KMS-11 (cell line): ENCODE results near the gene GPC1.

Experiments
- H2AFZ ChIP-seq: fragments of 200-600 bp; sonication (generic); 2 replicates; pipeline ENCODE4 v1.6.1; 2016; ENCODE audit warnings: antibody characterized with exemption, mixed run types, low read depth
- H3K27ac ChIP-seq: fragments of 200-600 bp; sonication (generic); 2 replicates; pipeline ENCODE4 v1.6.1; 2016; ENCODE audit warnings: mild to moderate bottlenecking, mixed run types
- H3K27me3 ChIP-seq: fragments of 200-600 bp; sonication (generic); 2 replicates; pipeline ENCODE4 v1.6.1; 2017; ENCODE audit warnings: mild to moderate bottlenecking, low read depth, mixed run types, moderate library complexity; ENCODE audit not compliant: insufficient read depth
- H3K36me3 ChIP-seq: fragments of 200-600 bp; sonication (generic); 2 replicates; pipeline ENCODE4 v1.6.1; 2017; ENCODE audit warnings: mild to moderate bottlenecking, mixed run types; ENCODE audit not compliant: insufficient read depth
- H3K4me1 ChIP-seq: fragments of 200-600 bp; sonication (generic); 2 replicates; pipeline ENCODE4 v1.6.1; 2016; ENCODE audit warnings: mild to moderate bottlenecking, low read depth, mixed run types; ENCODE audit not compliant: poor library complexity, severe bottlenecking
- H3K4me2 ChIP-seq: fragments of 200-600 bp; sonication (generic); 2 replicates; pipeline ENCODE4 v1.7.0; 2016; ENCODE audit warnings: mild to moderate bottlenecking, mixed run types
- H3K4me3 ChIP-seq: fragments of 200-600 bp; sonication (generic); IDR thresholded peaks from 2 replicates; pipeline ENCODE4 v1.6.1; 2017; ENCODE audit warnings: low read depth, low read length, mixed read lengths; ENCODE audit not compliant: insufficient read depth
- H3K79me2 ChIP-seq: fragments of 200-600 bp; sonication (generic); 2 replicates; pipeline ENCODE4 v1.6.1; 2016; ENCODE audit warnings: low read depth, mixed run types; ENCODE audit not compliant: insufficient read depth
- H3K9ac ChIP-seq: fragments of 200-600 bp; sonication (generic); 2 replicates; pipeline ENCODE4 v1.6.1; 2016; ENCODE audit warnings: mild to moderate bottlenecking, mixed run types
- H4K20me1 ChIP-seq: fragments of 200-600 bp; sonication (generic); 2 replicates; pipeline ENCODE4 v1.6.1; 2016; ENCODE audit warnings: mild to moderate bottlenecking, mixed run types; ENCODE audit not compliant: insufficient read depth
- CTCF ChIP-seq: fragments of 200-600 bp; sonication (generic); conservative IDR thresholded peaks from 2 replicates; pipeline ENCODE4 v1.6.1; 2017; ENCODE audit warnings: low read depth, mild to moderate bottlenecking, antibody characterized with exemption, low read length, moderate library complexity, mixed read lengths

The GPC1 gene

GRCh38 chr2:240430595-240430994 lies 4.9 kb upstream of the GPC1 start:
- H3K4me1 ChIP-seq, result no peaks in the 10 kb centered on the region
- H2AFZ ChIP-seq, result no peak overlapping the region
- no peak for TF ChIP-seq CTCF
- H3K4me3 ChIP-seq, result no peak overlapping the region
- H3K36me3 ChIP-seq, result no peaks in the 10 kb centered on the region
- H3K9ac ChIP-seq, result no peak overlapping the region
- peaks cover 25% of the 10 kb centered on the region; the same call in 1 of the 2 replicates for H3K27me3 ChIP-seq
- H4K20me1 ChIP-seq, result no peaks in the 10 kb centered on the region
- no peaks in the 10 kb centered on the region for H3K79me2 ChIP-seq
- H3K27ac ChIP-seq, result no peak overlapping the region
- H3K4me2 ChIP-seq, result no peak overlapping the region

GRCh38 chr2:240431271-240431660 lies 4.2 kb upstream of the GPC1 start:
- H3K36me3 ChIP-seq, result no peaks in the 10 kb centered on the region
- no peaks in the 10 kb centered on the region for H3K79me2 ChIP-seq
- no peak overlapping the region for H3K27ac ChIP-seq
- TF ChIP-seq CTCF, result no peak
- no peak overlapping the region for H3K4me2 ChIP-seq
- H3K9ac ChIP-seq, result no peak overlapping the region
- H3K27me3 ChIP-seq, result peaks cover 22% of the 10 kb centered on the region; the same call in 1 of the 2 replicates
- no peak overlapping the region for H2AFZ ChIP-seq
- H4K20me1 ChIP-seq, result no peaks in the 10 kb centered on the region
- no peak overlapping the region for H3K4me3 ChIP-seq
- H3K4me1 ChIP-seq, result no peaks in the 10 kb centered on the region

- TF ChIP-seq CTCF, result no peak
- H3K4me2 ChIP-seq, result no peak overlapping the region
- peaks cover 26% of the 10 kb centered on the region; the same call in 1 of the 2 replicates for H3K27me3 ChIP-seq
- no peak overlapping the region for H3K9ac ChIP-seq
- H2AFZ ChIP-seq, result no peak overlapping the region
- H3K4me3 ChIP-seq, result no peak overlapping the region
- H4K20me1 ChIP-seq, result no peaks in the 10 kb centered on the region
- no peak overlapping the region for H3K27ac ChIP-seq
- H3K36me3 ChIP-seq, result no peaks in the 10 kb centered on the region
- no peaks in the 10 kb centered on the region for H3K4me1 ChIP-seq
- H3K79me2 ChIP-seq, result no peaks in the 10 kb centered on the region
These were observed 3.6 kb upstream of the GPC1 start for GRCh38 chr2:240431661-240432424.

GRCh38 chr2:240432430-240432819 lies 3.0 kb upstream of the GPC1 start:
- no peaks in the 10 kb centered on the region for H3K4me1 ChIP-seq
- no peak overlapping the region for H3K9ac ChIP-seq
- no peak overlapping the region for H3K4me3 ChIP-seq
- TF ChIP-seq CTCF, result no peak
- no peaks in the 10 kb centered on the region for H3K79me2 ChIP-seq
- H3K4me2 ChIP-seq, result no peak overlapping the region
- H2AFZ ChIP-seq, result no peak overlapping the region
- H3K27ac ChIP-seq, result no peak overlapping the region
- H4K20me1 ChIP-seq, result no peaks in the 10 kb centered on the region
- no peaks in the 10 kb centered on the region for H3K36me3 ChIP-seq
- H3K27me3 ChIP-seq, result peaks cover 29% of the 10 kb centered on the region; the same call in 1 of the 2 replicates
